ENCODE results near the gene MCL1.

The MCL1 gene

GRCh38 chr1:150552911-150553289 lies 26.5 kb downstream of the MCL1 start:
- Histone ChIP-seq H3K4me3 (IDR thresholded peaks at IDR 0.05; ENCODE audit: insufficient read depth, low read depth, low read length) (no peak overlapping the region), H3K27ac (no peak overlapping the region), H3K36me3 (ENCODE audit: insufficient read depth) (no peaks in the 10 kb centered on the region), H2AFZ (ENCODE audit: low read depth) (no peak overlapping the region), H4K20me1 (ENCODE audit: insufficient read depth) (no peaks in the 10 kb centered on the region), H3K4me1 (ENCODE audit: low read depth, poor library complexity, severe bottlenecking) (peaks cover 8% of the 10 kb centered on the region), H3K4me2 (no peak overlapping the region), H3K9ac (no peak overlapping the region), H3K79me2 (ENCODE audit: insufficient read depth, low read depth) (no peaks in the 10 kb centered on the region), H3K27me3 (ENCODE audit: insufficient read depth, low read depth) (peaks cover 27% of the 10 kb centered on the region)
- TF ChIP-seq, protein P1, sequence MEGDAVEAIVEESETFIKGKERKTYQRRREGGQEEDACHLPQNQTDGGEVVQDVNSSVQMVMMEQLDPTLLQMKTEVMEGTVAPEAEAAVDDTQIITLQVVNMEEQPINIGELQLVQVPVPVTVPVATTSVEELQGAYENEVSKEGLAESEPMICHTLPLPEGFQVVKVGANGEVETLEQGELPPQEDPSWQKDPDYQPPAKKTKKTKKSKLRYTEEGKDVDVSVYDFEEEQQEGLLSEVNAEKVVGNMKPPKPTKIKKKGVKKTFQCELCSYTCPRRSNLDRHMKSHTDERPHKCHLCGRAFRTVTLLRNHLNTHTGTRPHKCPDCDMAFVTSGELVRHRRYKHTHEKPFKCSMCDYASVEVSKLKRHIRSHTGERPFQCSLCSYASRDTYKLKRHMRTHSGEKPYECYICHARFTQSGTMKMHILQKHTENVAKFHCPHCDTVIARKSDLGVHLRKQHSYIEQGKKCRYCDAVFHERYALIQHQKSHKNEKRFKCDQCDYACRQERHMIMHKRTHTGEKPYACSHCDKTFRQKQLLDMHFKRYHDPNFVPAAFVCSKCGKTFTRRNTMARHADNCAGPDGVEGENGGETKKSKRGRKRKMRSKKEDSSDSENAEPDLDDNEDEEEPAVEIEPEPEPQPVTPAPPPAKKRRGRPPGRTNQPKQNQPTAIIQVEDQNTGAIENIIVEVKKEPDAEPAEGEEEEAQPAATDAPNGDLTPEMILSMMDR (conservative IDR thresholded peaks at IDR 0.05; ENCODE audit: low read depth, low read length): no peak

DNA sequence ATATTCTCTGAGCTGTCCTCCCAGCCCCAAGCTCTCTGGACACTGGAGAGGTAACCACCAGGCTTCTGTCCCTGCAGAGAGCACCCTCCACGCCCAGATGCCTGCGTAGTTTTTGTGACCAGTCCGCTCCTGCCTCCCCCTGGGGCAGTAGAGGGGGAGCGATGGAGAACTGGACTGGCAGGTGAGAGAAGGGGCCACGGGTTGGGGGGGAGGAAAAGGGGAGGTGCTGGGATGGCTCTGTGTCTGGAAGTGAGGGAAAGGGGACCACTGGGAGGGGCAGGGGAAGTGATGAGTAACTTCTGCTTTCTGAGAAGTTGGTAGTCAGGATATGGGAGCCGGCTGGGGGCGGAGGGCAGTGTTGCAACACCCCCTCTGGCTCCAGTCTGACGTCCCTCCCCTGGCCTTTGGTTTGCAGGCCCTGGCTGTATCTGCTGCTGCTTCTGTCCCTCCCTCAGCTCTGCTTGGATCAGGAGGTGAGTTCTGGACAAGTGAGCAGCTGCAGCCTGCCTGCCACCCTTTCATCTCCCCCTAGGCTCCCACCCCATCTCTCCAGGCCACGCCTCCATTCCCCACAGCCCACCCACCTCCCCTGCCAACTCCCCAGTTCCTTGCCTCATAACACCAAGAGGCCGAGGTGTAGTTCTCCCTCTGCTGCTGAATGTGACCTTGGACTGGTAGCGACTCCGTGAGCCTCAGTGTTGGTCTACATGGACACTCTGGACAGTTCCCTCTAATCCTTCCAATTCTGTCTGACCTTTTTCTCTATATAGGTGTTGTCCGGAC lies 27.1 kb downstream of the MCL1 start:
- no peak overlapping the region for H3K27ac ChIP-seq
- no peaks in the 10 kb centered on the region for H3K36me3 ChIP-seq (ENCODE audit: insufficient read depth)
- H4K20me1 ChIP-seq (ENCODE audit: insufficient read depth): no peaks in the 10 kb centered on the region
- no peaks in the 10 kb centered on the region for H3K79me2 ChIP-seq (ENCODE audit: insufficient read depth, low read depth)
- no peak overlapping the region for H3K4me2 ChIP-seq
- no peak overlapping the region for H3K4me3 ChIP-seq (IDR thresholded peaks at IDR 0.05; ENCODE audit: insufficient read depth, low read depth, low read length)
- no peak overlapping the region for H2AFZ ChIP-seq (ENCODE audit: low read depth)
- peaks cover 27% of the 10 kb centered on the region for H3K27me3 ChIP-seq (ENCODE audit: insufficient read depth, low read depth)
- H3K9ac ChIP-seq: no peak overlapping the region
- peaks cover 12% of the 10 kb centered on the region for H3K4me1 ChIP-seq (ENCODE audit: low read depth, poor library complexity, severe bottlenecking)
- TF ChIP-seq, protein P1 (conservative IDR thresholded peaks at IDR 0.05; ENCODE audit: low read depth, low read length): no peak

DNA sequence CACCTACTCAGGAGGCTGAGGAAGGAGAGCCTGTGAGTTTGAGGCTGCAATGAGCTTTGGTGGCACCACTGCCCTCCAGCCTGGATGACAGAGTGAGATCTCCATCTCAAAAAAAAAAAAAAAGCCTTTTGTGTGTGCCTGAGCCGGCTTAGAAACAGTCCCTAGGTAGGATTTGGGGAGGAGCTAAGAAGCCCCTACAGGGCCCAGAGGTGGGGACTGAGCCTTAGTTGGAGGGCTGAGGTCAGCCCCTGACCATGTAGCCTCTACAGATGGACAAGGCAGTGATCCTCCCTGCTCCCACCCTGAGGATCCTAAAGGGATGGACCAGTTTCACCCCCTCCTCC lies 27.7 kb downstream of the MCL1 start:
- Histone ChIP-seq H2AFZ (ENCODE audit: low read depth) (no peak overlapping the region), H3K4me3 (IDR thresholded peaks at IDR 0.05; ENCODE audit: insufficient read depth, low read depth, low read length) (no peak overlapping the region), H3K4me1 (ENCODE audit: low read depth, poor library complexity, severe bottlenecking) (peaks cover 12% of the 10 kb centered on the region), H3K79me2 (ENCODE audit: insufficient read depth, low read depth) (no peaks in the 10 kb centered on the region), H3K27me3 (ENCODE audit: insufficient read depth, low read depth) (peaks cover 27% of the 10 kb centered on the region), H3K36me3 (ENCODE audit: insufficient read depth) (no peaks in the 10 kb centered on the region), H3K9ac (no peak overlapping the region), H4K20me1 (ENCODE audit: insufficient read depth) (no peaks in the 10 kb centered on the region), H3K27ac (no peak overlapping the region), H3K4me2 (no peak overlapping the region)
- TF ChIP-seq, protein P1 (conservative IDR thresholded peaks at IDR 0.05; ENCODE audit: low read depth, low read length): no peak

DNA sequence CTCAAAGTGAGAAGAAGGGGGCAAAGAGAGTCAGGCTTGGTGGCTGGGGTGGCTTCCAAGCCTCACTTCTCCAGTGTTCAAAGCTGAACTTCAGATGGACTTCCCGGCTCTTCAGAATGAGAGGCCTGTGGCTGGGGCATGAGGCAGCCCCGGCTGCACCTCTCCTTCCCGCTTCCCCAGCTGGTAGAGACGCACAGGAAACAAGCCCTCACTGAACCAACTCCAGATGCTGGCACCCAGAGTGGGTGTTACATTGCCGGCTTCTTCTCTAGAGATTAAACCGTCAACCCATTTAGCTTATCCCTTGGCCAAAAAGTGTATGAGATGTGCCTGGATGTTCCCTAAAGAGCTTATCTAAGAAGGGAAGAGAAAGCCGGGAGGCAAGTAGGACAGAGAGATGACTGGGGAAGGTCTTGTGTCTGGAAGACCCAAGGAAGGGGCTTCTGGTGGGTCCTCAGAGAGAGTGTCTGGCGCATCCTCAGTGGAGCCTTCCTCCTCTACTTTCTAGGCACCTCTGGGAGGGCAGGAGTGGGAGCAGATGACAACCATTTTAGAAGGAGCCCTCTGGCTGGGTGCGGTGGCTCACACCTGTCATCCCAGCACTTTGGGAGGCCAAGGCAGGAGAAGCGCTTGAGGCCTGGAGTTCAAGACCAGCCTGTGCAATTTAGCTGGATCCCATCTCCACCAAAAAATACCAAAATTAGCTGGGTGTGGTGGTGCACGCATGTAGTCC lies 28.2 kb downstream of the MCL1 start:
- H3K79me2 ChIP-seq (ENCODE audit: insufficient read depth, low read depth): no peaks in the 10 kb centered on the region
- no peaks in the 10 kb centered on the region for H3K36me3 ChIP-seq (ENCODE audit: insufficient read depth)
- H3K27ac ChIP-seq: no peak overlapping the region
- no peak overlapping the region for H2AFZ ChIP-seq (ENCODE audit: low read depth)
- no peak overlapping the region for H3K9ac ChIP-seq
- no peak overlapping the region for H3K4me3 ChIP-seq (IDR thresholded peaks at IDR 0.05; ENCODE audit: insufficient read depth, low read depth, low read length)
- TF ChIP-seq, protein P1 (conservative IDR thresholded peaks at IDR 0.05; ENCODE audit: low read depth, low read length): no peak
- H3K4me2 ChIP-seq: no peak overlapping the region
- H3K4me1 ChIP-seq (ENCODE audit: low read depth, poor library complexity, severe bottlenecking): peaks cover 12% of the 10 kb centered on the region
- H4K20me1 ChIP-seq (ENCODE audit: insufficient read depth): no peaks in the 10 kb centered on the region
- H3K27me3 ChIP-seq (ENCODE audit: insufficient read depth, low read depth): peaks cover 27% of the 10 kb centered on the region

Measured in KMS-11 (cell line).